NOMO-1 (cell line): Measurements from ENCODE around the gene SLC25A30.
A peak's percentile ranks its signal among the peaks of the same experiment; 100 is the strongest.

ENCODE experiments used
- DNase-seq, 2 experiments: peaks; one replicate each; lab custom pipeline; 2025; ENCODE audit not compliant: unreplicated experiment in 2 of 2; lab: John Stamatoyannopoulos, UW

Gene SLC25A30, protein sequence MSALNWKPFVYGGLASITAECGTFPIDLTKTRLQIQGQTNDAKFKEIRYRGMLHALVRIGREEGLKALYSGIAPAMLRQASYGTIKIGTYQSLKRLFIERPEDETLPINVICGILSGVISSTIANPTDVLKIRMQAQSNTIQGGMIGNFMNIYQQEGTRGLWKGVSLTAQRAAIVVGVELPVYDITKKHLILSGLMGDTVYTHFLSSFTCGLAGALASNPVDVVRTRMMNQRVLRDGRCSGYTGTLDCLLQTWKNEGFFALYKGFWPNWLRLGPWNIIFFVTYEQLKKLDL

DNA sequence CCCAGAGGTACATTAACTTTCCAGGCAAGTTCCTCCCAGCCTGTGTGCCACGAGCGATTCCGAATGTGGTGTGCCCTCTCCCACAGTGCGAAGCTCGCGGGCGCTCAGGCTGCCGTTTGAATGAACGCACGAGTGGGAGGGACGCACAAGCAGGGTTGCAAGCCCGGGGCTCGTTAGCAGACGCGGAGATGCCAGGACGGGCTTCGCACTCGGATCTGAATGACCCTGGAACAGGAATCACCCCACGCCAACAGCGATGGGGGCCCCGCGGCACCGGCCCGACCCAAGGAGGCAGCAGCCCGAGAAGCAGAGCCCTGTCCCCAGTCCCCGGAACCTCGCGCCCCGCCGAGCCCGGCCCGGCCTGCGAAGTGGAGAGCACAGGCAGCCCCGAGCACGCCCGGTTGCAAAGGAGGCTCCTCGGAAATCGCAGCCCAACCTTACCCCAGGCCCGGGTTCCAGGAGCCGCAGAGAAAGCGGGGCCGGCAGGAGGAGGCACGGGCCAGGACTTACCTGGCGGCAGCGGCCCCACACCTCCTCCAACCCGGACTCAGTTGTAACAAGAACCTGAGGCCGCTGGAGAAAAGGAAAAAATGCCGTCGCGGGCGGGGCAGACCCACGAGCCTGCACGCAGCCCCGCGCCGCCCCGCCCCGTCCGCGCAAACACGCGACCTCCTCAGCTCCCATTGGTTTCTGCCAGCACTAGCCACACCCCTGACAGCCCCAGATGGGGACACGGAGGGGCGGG, at the start of gene SLC25A30:
TSS of gene SLC25A30 (minus strand) at position 584 of the 745 bp plus-strand sequence. CDS start 6,948 bp downstream, outside the sequence.
- DNase-seq, result peak; percentile 86 to 95

GRCh38 chr13:45466359-45466758, 48.2 kb upstream of the SLC25A30 start:
- no peak for DNase-seq

DNA sequence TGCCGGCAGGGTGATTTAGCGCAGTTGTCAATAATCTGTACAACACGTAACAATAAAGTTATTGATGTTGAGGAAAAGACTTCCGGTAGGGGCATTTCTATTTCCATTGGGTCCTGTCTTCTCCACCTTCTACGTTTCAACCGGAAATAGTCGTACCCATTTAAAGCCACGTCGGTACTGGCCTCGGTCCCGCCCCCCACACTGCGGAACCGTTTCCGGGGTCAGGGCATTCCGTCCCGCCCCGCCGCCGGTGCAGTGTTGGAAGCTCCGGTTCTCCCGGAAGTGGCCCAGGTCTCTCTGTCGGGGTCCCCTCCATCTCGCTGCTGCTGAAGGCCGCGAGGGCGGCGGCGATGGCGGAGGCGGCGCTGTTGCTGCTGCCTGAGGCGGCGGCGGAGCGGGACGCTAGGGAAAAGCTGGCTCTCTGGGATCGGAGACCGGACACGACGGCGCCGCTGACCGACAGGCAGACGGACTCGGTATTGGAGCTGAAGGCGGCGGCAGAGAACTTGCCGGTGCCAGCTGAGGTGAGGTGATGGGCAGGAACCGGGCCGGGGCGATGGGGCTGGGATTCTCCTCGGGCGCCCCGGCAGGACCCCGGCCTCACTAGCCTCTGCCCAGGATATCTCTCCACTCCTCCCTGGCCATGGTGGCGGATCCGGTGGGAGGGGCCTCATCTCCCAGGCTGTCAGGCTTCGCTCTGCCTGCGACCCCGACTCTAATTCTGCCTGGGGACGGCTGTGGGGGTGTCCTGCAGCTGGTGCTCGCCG, 46.7 kb upstream of the SLC25A30 start, which contains the start of gene COG3:
TSS of gene COG3 (plus strand) at position 253 of the 767 bp plus-strand sequence. CDS start at position 351, 98 bp downstream.
- peak; percentile 92 to 98 for DNase-seq

- no peak for DNase-seq
Observed at GRCh38 chr13:45464141-45464686, 46.0 kb upstream of the SLC25A30 start.

GRCh38 chr13:45456196-45456972, 38.2 kb upstream of the SLC25A30 start:
- DNase-seq, result no peak

DNA sequence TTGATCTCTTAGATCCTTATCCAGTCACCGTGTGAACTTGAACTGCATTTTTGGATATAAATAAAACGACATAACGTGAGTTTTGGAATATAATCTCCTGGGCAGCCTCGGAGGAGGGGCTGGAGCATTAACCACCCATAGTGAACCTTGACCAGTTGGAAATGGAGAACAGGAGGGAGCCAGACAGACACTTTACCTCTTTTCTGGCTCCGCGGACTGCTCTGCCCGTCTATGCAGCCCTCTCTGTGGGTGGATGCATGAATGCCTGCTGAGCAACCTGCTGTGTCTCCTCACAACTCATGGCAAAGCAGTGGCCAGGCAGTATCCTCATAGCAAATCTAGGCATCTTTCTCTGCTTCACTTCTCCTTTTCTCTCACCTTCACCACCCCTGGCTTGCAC, 36.0 kb upstream of the SLC25A30 start:
- no peak for DNase-seq

DNA sequence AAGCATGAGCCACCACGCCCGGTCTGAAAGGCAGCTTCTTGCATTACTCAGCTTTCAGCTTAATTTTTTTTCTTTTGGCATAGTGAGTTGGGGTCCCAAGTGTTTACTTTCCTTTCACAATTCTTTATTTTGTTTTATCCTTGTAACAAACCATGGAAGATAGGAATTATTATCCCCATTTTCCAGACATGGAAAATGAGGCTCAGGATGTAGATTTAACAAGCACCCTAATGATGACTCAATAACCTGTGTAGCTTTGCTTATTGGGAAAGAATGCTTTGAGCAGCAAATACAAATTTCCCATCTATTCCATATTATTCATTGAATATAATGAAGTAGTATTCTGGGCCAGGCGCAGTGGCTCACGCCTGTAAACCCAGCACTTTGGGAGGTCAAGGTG, 33.1 kb upstream of the SLC25A30 start:
- DNase-seq, result no peak

DNA sequence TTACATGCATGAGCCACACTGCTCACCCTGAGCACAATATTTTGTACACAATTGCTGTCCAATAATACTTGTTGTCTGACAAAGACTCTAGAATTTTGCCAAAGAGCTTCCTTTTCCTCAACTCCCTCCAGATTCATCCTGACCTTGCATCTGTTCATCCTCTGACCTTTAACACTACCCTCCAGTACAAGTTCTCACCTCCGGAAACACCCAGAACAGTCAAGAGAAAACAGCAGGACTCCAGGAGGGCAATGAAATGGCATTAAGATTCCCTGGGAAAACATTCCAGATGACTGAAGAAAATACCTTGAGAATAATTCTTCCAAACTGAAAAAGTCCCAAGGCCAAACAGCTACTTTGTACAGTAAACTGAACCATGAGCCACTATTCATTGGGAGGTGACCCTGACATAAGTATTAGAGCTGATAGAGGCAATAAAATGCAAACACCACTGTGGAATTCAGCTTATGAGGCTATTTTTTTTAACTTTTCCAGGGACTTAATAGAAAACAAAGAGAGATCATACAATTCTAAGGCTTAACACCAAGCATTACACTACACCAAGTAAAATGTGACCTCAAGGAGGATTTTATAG, 30.9 kb upstream of the SLC25A30 start:
- DNase-seq, result no peak

GRCh38 chr13:45447050-45447661, 29.0 kb upstream of the SLC25A30 start:
- DNase-seq, result no peak

GRCh38 chr13:45446181-45446580, 28.0 kb upstream of the SLC25A30 start:
- DNase-seq, result no peak

GRCh38 chr13:45445053-45445452, 26.9 kb upstream of the SLC25A30 start:
- DNase-seq, result no peak

DNA sequence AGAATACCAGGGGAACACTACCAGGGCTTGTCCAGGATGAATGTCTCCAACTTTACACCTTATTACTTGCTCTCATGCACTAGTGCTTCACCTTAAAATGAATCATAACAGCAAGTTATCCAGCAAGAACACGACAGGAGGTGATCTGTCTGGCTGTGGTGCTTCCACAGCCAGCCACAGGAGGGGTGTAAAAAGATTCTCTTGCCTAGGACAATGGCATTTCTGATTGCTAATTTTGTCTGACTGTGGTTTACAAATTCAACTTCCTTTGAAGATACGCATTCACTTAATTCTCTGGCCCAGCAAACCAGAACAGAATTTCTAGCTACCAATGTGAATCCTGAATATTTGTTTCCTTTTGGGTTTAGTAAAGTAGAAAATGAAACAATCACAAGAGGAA, 23.5 kb upstream of the SLC25A30 start:
- DNase-seq, result peak; percentile 9 to 37

DNA sequence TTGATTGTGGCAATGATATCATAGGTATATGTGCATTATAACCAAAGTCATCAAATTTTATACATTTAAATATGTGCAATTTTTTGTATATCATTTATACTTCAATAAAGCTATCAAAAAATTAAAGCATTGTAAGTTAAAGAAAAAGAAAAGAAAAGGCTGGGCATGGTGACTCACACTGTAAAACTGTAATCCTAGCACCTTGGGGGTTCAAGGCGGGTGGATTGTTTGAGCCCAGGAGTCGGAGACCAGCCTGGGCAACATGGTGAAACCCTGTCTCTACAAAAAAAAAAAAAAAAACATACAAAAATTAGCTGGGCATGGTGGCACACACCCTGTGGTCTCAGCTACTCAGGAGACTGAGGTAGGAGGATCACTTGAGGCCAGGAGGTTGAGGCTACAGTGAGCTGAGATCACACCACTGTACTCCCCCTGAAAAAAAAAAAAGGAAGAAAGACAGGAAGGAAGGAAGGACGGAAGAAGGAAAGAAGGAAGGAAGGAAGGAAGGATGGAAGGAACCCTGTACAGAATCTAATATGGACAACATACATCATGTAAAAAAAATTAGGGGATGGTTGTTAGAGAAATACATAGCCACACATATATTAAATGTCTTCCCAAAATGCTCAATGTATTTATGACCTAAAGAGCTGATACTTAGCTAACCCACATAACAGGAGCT, 21.7 kb upstream of the SLC25A30 start:
- no peak for DNase-seq

GRCh38 chr13:45439008-45439407, 20.8 kb upstream of the SLC25A30 start:
- no peak for DNase-seq

GRCh38 chr13:45437947-45438346, 19.8 kb upstream of the SLC25A30 start:
- no peak for DNase-seq

GRCh38 chr13:45436953-45437352, 18.8 kb upstream of the SLC25A30 start:
- DNase-seq, result no peak

GRCh38 chr13:45436332-45436731, 18.2 kb upstream of the SLC25A30 start:
- no peak for DNase-seq

GRCh38 chr13:45434556-45435371, 16.6 kb upstream of the SLC25A30 start:
- DNase-seq, result no peak
